CD8-positive, alpha-beta memory T cell (primary cell): ENCODE measurements around the gene EPHB3. TPM values are rescaled to one million over a fixed set of nuclear protein-coding genes. Genes with fewer than 3 reads are reported as not detected.

ENCODE experiments used
- CTCF ChIA-PET: fragments of 350-600 bp; sonication (Branson Sonifier 250); formaldehyde crosslinking; loops from one replicate; lab custom pipeline; 2021; ENCODE audit warnings: antibody characterized with exemption; lab: Charles Lee
- POLR2A ChIA-PET: fragments of 350-600 bp; sonication (Branson Sonifier 250); formaldehyde crosslinking; loops from one replicate; lab custom pipeline; 2021; ENCODE audit warnings: antibody characterized with exemption; lab: Charles Lee
- DNase-seq, 5 donors: peaks; one replicate each; pipeline versions ENCODE4 v3.0.0 to v3.0.0-alpha.2; 2020 to 2022; ENCODE audit warnings: mixed read lengths in 1 of 5
- H3K27ac ChIP-seq: one replicate; pipeline ENCODE4 v1.7.0; 2013; ENCODE audit warnings: low read depth, mild to moderate bottlenecking, low read length, moderate library complexity
- H3K27me3 ChIP-seq: 2 replicates; pipeline ENCODE4 v1.7.0; 2013; ENCODE audit warnings: low read length, mild to moderate bottlenecking; ENCODE audit not compliant: insufficient read depth, poor library complexity, severe bottlenecking
- H3K36me3 ChIP-seq: 2 replicates; pipeline ENCODE4 v1.7.0; 2013; ENCODE audit warnings: mild to moderate bottlenecking, low read length, moderate library complexity; ENCODE audit not compliant: insufficient read depth
- H3K4me1 ChIP-seq: 2 replicates; pipeline ENCODE4 v1.7.0; 2013; ENCODE audit warnings: mild to moderate bottlenecking, low read length, moderate library complexity; ENCODE audit not compliant: insufficient read depth
- H3K4me3 ChIP-seq: 2 replicates; pipeline ENCODE4 v1.7.0; 2013; ENCODE audit warnings: mild to moderate bottlenecking, low read length
- H3K9me3 ChIP-seq: 2 replicates; pipeline ENCODE4 v1.7.0; 2013; ENCODE audit warnings: mild to moderate bottlenecking, low read length
- H3K27ac Mint-ChIP-seq, 8 donors: one replicate each; pipeline ENCODE4 v1.8.0; 2020 to 2021; ENCODE audit warnings: mixed read lengths in 8 of 8, mild to moderate bottlenecking in 6 of 8, inconsistent platforms in 3 of 8, moderate library complexity in 3 of 8
- H3K27me3 Mint-ChIP-seq, 2 donors: one replicate each; pipeline ENCODE4 v1.8.0; 2020 to 2021; ENCODE audit warnings: mixed read lengths in 2 of 2, mild to moderate bottlenecking in 1 of 2, moderate library complexity in 1 of 2
- H3K36me3 Mint-ChIP-seq, 3 donors: one replicate each; pipeline ENCODE4 v1.8.0; 2020 to 2021; ENCODE audit warnings: mixed read lengths in 3 of 3, inconsistent platforms in 1 of 3, mild to moderate bottlenecking in 1 of 3
- H3K4me1 Mint-ChIP-seq, 3 donors: one replicate each; pipeline ENCODE4 v1.8.0; 2020 to 2021; ENCODE audit warnings: mixed read lengths in 3 of 3, inconsistent platforms in 1 of 3, mild to moderate bottlenecking in 1 of 3
- H3K4me3 Mint-ChIP-seq, 7 donors: one replicate each; pipeline ENCODE4 v1.8.0; 2020 to 2021; ENCODE audit warnings: mixed read lengths in 7 of 7, mild to moderate bottlenecking in 6 of 7, moderate library complexity in 4 of 7, inconsistent platforms in 2 of 7
- H3K9me3 Mint-ChIP-seq, 5 donors: one replicate each; pipeline ENCODE4 v1.8.0; 2020 to 2022; ENCODE audit warnings: mixed read lengths in 5 of 5, mild to moderate bottlenecking in 3 of 5, moderate library complexity in 2 of 5, inconsistent platforms in 1 of 5
- polyA plus RNA-seq: library from polyadenylated mRNA; unstranded; fragments of 300-500 nt; fragmentation: Illumina TruSeq; gene quantifications from one replicate; pipeline ENCODE4 v1.2.3, GENCODE V29; 2021
- total RNA-seq, 2 experiments: library from RNA; stranded (reverse); gene quantifications; one replicate each; pipeline ENCODE4 v1.2.3, GENCODE V29; 2021

EPHB3 gene
- total and polyA plus RNA-seq, 3 experiments from 2014 or later, result 0.04 to 0.31 TPM; not detected in 1

DNA sequence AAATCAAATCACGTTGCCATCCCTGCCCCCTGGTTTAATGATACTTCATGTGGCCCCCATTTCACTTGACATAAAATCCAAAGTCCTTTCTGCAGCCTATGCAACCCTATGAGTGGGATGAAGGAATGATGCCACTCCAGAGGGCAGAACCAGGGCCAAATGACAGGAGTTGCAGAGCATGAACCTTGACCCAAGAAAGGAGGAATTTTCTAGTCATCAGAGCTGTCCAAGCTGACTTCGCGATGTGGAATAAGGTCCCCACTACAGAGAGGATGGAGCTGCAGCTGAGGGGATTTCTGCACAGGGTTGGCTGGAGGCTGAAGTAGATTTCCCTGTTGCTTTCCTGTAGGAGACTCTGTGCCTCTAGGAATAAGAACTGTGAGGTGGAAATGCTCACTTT lies 15.8 kb upstream of the EPHB3 start:
- peaks cover 9% of the 10 kb centered on the region for H3K4me1 ChIP-seq
- H3K9me3 ChIP-seq, result no peaks in the 10 kb centered on the region
- Mint-ChIP-seq H3K36me3 (no peaks in the 10 kb centered on the region), H3K27ac (no peak overlapping the region), H3K27me3 (peaks cover 16 to 56% of the 10 kb centered on the region in 2 donors), H3K9me3 (no peaks in the 10 kb centered on the region), H3K4me3 (no peak overlapping the region), H3K4me1 (peaks cover 8 to 12% (median 8%) of the 10 kb centered on the region in 3 donors)
- no peak for DNase-seq
- peaks cover 4% of the 10 kb centered on the region for H3K27me3 ChIP-seq
- CTCF ChIA-PET, result interaction anchor here (0.8 to 1.0 kb wide), 3 partner anchors 11 to 174 kb away, joined by 3 to 5 read pairs (median 3); partner anchors contain the start of gene EPHB3
- no peak overlapping the region for H3K4me3 ChIP-seq
- no peaks in the 10 kb centered on the region for H3K36me3 ChIP-seq
- POLR2A ChIA-PET, result no interaction called here
- H3K27ac ChIP-seq, result no peak overlapping the region

DNA sequence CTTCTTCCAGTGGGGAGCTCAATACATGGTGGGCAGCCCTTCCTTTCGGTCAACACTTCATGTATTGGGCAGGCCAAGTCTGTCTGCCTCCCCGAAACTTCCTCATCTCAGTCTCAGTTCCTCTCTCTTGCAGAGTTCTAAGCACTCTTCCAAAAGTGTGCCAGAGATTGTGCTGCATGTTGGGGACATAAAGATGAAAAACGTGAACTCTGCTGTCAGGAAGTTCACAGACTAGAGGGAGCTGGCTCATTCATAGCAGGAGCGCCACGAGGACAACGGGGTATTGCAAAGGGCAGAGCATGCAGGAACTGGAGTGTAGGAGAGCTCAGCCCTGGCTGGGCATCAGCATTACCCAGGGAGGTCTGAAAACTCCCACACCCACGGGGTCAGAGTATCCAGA lies 15.3 kb upstream of the EPHB3 start:
- Mint-ChIP-seq H3K4me1 (peaks cover 6 to 8% (median 8%) of the 10 kb centered on the region in 3 donors), H3K27ac (no peak overlapping the region), H3K36me3 (no peaks in the 10 kb centered on the region), H3K27me3 (peaks cover 17 to 53% of the 10 kb centered on the region in 2 donors), H3K9me3 (no peaks in the 10 kb centered on the region), H3K4me3 (no peak overlapping the region)
- H3K4me3 ChIP-seq, result no peak overlapping the region
- peaks cover 4% of the 10 kb centered on the region for H3K27me3 ChIP-seq
- ChIA-PET CTCF (interaction anchor here (1.0 kb wide), 2 partner anchors 15 to 174 kb away, joined by 3 to 5 read pairs; partner anchors contain the start of gene EPHB3), POLR2A (interaction anchor here (0.6 kb wide), 1 partner anchor 24 kb away, joined by 3 read pairs; no protein-coding TSS in a partner anchor)
- no peak for DNase-seq
- no peaks in the 10 kb centered on the region for H3K36me3 ChIP-seq
- peaks cover 9% of the 10 kb centered on the region for H3K4me1 ChIP-seq
- H3K27ac ChIP-seq, result no peak overlapping the region
- H3K9me3 ChIP-seq, result no peaks in the 10 kb centered on the region

DNA sequence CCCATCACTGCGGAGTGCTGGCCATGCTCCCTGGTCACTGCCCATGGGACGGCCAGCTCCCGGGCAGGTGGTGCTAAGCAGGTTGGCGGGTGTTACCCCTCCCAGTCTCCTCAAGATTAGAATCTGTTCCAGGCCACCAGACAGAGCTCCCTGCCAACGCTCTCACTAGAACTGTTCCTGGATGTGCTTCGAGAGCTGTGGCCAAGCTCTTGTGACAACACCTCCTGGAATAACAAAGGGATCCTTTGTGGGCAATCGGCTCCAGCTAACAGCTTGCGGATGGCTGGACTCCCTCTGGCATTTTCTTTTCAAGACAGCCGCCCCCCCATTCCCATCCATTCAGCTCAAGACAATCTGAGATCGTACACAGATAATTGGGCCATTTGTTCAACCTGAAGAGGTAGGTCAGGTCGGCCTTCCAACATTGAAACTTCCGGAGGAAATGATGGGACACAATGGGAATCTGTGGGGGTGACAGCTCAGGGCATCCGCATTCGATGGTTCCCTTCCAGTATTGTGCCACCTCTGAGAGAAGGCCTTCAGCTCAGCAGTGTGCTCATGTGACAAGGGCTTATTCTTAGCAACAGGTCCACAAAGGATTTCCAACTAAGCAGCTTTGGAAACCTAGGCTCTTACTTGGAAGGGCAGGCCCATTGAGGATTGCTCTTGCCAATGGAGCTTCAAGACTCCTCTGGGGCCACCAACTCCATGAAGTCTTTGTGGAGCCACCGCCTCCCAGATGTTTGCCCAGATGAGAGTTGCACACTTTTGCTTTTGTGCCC lies 11.6 kb upstream of the EPHB3 start:
- Histone ChIP-seq H3K4me1 (peaks cover 13% of the 10 kb centered on the region), H3K36me3 (no peaks in the 10 kb centered on the region), H3K9me3 (no peaks in the 10 kb centered on the region), H3K27me3 (peaks cover 6% of the 10 kb centered on the region), H3K4me3 (no peak overlapping the region), H3K27ac (no peak overlapping the region)
- CTCF ChIA-PET, result interaction anchor here (0.7 to 2.3 kb wide), 5 partner anchors 8 to 228 kb away, joined by 3 to 12 read pairs (median 6); no protein-coding TSS in a partner anchor
- Mint-ChIP-seq H3K36me3 (no peaks in the 10 kb centered on the region), H3K27ac (no peak overlapping the region), H3K9me3 (no peaks in the 10 kb centered on the region), H3K4me1 (peaks cover 0 to 2% (median 0%) of the 10 kb centered on the region in 3 donors), H3K4me3 (no peak overlapping the region), H3K27me3 (peaks cover 13 to 58% of the 10 kb centered on the region in 2 donors)
- POLR2A ChIA-PET, result no interaction called here
- no peak for DNase-seq

DNA sequence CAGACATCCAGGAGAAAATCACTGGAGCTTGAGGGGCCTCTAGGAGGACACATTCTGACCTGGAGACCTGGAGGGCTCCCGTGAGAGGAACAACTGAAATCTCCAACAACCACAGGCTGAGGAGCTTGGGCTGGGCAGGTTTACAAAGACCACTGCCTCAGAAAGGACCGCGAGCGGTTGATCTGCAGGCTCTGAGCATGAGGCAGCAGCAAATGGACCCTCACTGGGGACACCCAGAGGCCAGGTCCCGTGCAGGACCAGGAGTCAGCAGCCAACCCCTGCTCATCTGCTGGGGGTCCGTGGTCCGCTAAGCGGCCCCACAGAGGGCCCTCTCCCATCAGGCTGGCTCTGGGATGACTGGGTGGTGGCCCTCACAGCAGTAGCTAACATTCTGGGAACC lies 10.5 kb upstream of the EPHB3 start:
- Mint-ChIP-seq H3K27ac (peak overlapping the region in 1 of 8 donors; percentile 13), H3K4me3 (no peak overlapping the region), H3K36me3 (no peaks in the 10 kb centered on the region), H3K27me3 (peaks cover 10 to 54% of the 10 kb centered on the region in 2 donors), H3K9me3 (no peaks in the 10 kb centered on the region), H3K4me1 (peaks cover under 1 to 5% (median 4%) of the 10 kb centered on the region in 3 donors)
- Histone ChIP-seq H3K27ac (no peak overlapping the region), H3K9me3 (no peaks in the 10 kb centered on the region), H3K4me1 (peaks cover 24% of the 10 kb centered on the region), H3K36me3 (no peaks in the 10 kb centered on the region), H3K27me3 (peaks cover 6% of the 10 kb centered on the region), H3K4me3 (no peak overlapping the region)
- POLR2A ChIA-PET, result no interaction called here
- CTCF ChIA-PET, result interaction anchor here (1.7 to 2.3 kb wide), 3 partner anchors 9 to 37 kb away, joined by 6 to 12 read pairs (median 7); no protein-coding TSS in a partner anchor
- peak in 1 of 5 donors; percentile 12 for DNase-seq

DNA sequence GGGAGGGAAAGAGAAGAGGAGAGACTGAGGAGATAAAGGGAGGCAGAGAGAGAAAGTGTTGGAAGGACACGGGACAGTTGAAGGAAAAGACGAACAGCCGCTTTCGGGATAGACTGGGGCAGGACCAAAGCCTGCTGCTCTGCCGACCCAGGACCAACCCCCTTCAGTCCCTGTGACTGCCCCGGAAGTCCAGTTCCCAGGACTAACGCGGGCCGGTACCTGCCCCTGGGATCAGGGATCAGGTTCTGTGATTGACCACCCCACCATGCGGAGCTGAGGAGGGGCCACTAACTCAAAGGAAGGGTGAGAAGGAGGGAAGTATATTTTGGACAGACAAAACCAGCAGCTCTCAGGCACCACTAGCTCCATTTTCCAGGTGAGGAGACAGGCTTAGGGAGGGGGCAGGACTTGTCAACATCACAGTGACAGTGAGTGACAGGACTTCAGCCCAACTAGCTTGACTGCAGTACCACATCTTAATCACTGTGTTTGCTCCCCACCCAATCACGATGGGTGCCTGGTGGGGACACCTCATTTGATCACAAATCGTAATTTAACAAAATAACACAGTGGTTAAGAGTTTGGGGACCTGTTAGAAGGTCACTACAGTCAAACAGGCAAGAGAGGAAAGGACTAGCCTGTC lies 9.8 kb upstream of the EPHB3 start:
- Mint-ChIP-seq H3K4me3 (no peak overlapping the region), H3K27me3 (peaks cover 12 to 56% of the 10 kb centered on the region in 2 donors), H3K9me3 (no peaks in the 10 kb centered on the region), H3K36me3 (no peaks in the 10 kb centered on the region), H3K4me1 (peaks cover 7 to 12% (median 10%) of the 10 kb centered on the region in 3 donors), H3K27ac (no peak overlapping the region)
- H3K4me1 ChIP-seq, result peaks cover 28% of the 10 kb centered on the region
- H3K27ac ChIP-seq, result no peak overlapping the region
- DNase-seq, result peak in 1 of 5 donors; percentile 26
- H3K9me3 ChIP-seq, result no peaks in the 10 kb centered on the region
- no peak overlapping the region for H3K4me3 ChIP-seq
- H3K27me3 ChIP-seq, result peaks cover 6% of the 10 kb centered on the region
- no peaks in the 10 kb centered on the region for H3K36me3 ChIP-seq
- ChIA-PET POLR2A (no interaction called here), CTCF (interaction anchor here (1.1 to 2.3 kb wide), 3 partner anchors 10 to 38 kb away, joined by 3 to 12 read pairs (median 6); no protein-coding TSS in a partner anchor)

DNA sequence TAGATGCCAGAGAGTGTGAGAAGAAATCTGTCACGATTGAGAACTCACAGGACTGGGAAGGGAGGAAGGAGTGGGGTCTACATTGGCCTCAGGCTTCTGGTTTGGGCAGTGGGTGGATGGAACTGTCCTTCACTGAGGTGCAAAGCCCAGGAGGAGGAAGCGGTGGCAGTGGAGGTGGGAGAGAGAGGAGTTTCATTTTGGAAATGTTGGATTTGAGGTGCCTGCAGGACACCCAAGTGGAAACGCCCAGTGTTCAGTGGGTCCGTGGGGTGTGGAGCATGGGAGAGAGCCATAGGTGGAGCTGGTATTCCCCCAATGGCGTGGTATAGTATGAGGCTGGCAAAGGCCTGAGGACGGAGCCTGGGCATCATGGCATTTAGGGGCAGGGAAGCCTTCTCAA lies 9.3 kb upstream of the EPHB3 start:
- no peak overlapping the region for H3K4me3 Mint-ChIP-seq
- H3K9me3 Mint-ChIP-seq, result no peaks in the 10 kb centered on the region
- POLR2A ChIA-PET, result no interaction called here
- H3K4me1 ChIP-seq, result peaks cover 34% of the 10 kb centered on the region
- H3K4me1 Mint-ChIP-seq, result peaks cover 9 to 17% (median 16%) of the 10 kb centered on the region in 3 donors
- H3K27me3 Mint-ChIP-seq, result peaks cover 16 to 58% of the 10 kb centered on the region in 2 donors
- H3K36me3 ChIP-seq, result no peaks in the 10 kb centered on the region
- CTCF ChIA-PET, result interaction anchor here (1.1 kb wide), 1 partner anchor 11 kb away, joined by 3 read pairs; no protein-coding TSS in a partner anchor
- H3K27ac ChIP-seq, result no peak overlapping the region
- no peaks in the 10 kb centered on the region for H3K9me3 ChIP-seq
- no peak overlapping the region for H3K27ac Mint-ChIP-seq
- H3K27me3 ChIP-seq, result peaks cover 6% of the 10 kb centered on the region
- peak in 1 of 5 donors; percentile 9 for DNase-seq
- H3K36me3 Mint-ChIP-seq, result no peaks in the 10 kb centered on the region
- no peak overlapping the region for H3K4me3 ChIP-seq

DNA sequence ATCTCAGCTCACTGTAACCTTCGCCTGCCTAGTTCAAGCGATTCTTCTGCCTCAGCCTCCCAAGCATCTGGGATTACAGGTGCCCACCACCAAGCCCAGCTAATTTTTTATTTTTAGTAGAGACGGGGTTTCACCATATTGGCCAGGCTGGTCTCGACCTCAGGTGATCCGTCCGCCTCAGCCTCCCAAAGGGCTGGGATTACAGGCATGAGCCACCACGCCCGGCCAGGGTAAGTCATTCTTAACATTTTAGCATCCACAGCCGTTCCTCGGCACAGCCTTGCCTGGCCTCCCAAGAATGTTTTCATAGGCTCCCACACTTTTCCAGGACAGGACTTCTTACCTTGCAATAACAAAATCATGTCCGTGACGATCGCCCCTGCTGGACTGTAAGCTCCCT lies 8.7 kb upstream of the EPHB3 start:
- Histone ChIP-seq H3K27me3 (peaks cover 6% of the 10 kb centered on the region), H3K4me3 (no peak overlapping the region), H3K36me3 (no peaks in the 10 kb centered on the region), H3K4me1 (peaks cover 40% of the 10 kb centered on the region), H3K9me3 (no peaks in the 10 kb centered on the region), H3K27ac (no peak overlapping the region)
- no peaks in the 10 kb centered on the region for H3K36me3 Mint-ChIP-seq
- POLR2A ChIA-PET, result no interaction called here
- peaks cover 9 to 23% (median 19%) of the 10 kb centered on the region in 3 donors for H3K4me1 Mint-ChIP-seq
- H3K27me3 Mint-ChIP-seq, result peaks cover 20 to 62% of the 10 kb centered on the region in 2 donors
- H3K4me3 Mint-ChIP-seq, result no peak overlapping the region
- peak in 1 of 5 donors; percentile 26 for DNase-seq
- CTCF ChIA-PET, result interaction anchor here (1.1 kb wide), 1 partner anchor 11 kb away, joined by 3 read pairs; no protein-coding TSS in a partner anchor
- H3K9me3 Mint-ChIP-seq, result no peaks in the 10 kb centered on the region
- H3K27ac Mint-ChIP-seq, result no peak overlapping the region
